ENCODE results near the gene FRMD3.

DNA sequence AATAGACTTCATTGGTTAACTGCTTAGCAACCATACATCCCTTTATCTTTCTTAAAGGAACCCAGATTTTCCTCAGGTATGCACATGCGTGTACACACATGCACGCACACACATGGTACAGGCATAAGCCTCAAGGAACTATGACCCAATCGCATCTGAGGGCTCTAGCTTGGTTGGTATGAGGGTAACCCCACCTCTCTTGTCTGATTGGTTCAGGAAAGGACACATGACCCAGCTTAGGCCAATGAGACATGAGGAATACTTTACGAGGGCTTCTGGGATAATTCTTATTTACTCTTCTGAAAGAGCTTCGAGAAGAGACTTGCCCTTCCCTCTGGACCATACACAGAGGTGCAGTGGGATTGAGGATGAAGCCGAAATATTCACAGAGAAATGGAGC is 141.9 kb downstream of the FRMD3 start:
- TF ChIP-seq, protein P1, sequence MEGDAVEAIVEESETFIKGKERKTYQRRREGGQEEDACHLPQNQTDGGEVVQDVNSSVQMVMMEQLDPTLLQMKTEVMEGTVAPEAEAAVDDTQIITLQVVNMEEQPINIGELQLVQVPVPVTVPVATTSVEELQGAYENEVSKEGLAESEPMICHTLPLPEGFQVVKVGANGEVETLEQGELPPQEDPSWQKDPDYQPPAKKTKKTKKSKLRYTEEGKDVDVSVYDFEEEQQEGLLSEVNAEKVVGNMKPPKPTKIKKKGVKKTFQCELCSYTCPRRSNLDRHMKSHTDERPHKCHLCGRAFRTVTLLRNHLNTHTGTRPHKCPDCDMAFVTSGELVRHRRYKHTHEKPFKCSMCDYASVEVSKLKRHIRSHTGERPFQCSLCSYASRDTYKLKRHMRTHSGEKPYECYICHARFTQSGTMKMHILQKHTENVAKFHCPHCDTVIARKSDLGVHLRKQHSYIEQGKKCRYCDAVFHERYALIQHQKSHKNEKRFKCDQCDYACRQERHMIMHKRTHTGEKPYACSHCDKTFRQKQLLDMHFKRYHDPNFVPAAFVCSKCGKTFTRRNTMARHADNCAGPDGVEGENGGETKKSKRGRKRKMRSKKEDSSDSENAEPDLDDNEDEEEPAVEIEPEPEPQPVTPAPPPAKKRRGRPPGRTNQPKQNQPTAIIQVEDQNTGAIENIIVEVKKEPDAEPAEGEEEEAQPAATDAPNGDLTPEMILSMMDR (conservative IDR thresholded peaks at IDR 0.05) = no peak
- no peak for TF ChIP-seq EZH2 (IDR thresholded peaks at IDR 0.05; ENCODE audit: low read depth)
